HepG2 (cell line): ENCODE results near the gene LRFN2. TPM values are rescaled to one million over a fixed set of nuclear protein-coding genes. Genes with fewer than 3 reads are reported as not detected.

Experiments
- ATAC-seq: fragments of 200-7000 bp; cut with Tn5 transposase; 3 replicates; pipeline ENCODE4 v1.9.1; 2020; ENCODE audit warnings: mild to moderate bottlenecking, moderate library complexity
- BruUV-seq: library from RNA; stranded (reverse); fragments of 400-500 nt; replicated peaks from 2 replicates; lab custom pipeline; 2021; lab: Mats Ljungman, UMichigan
- CTCF ChIA-PET: fragments of 300-600 bp; formaldehyde crosslinking; extraction: SDS; loops from one replicate; lab custom pipeline; 2021; ENCODE audit warnings: low total read pairs, inconsistent platforms, low intra/inter-chr PET ratio; lab: Yijun Ruan, JAX
- POLR2A ChIA-PET: fragments of 350-600 bp; sonication (Branson Sonifier 250); formaldehyde crosslinking; loops from one replicate; lab custom pipeline; 2020; ENCODE audit warnings: antibody characterized with exemption, inconsistent platforms; lab: Yijun Ruan, JAX
- DNase-seq: peaks from one replicate; pipeline ENCODE4 v3.0.0-alpha.2; 2015; ENCODE audit warnings: low spot score
- FAIRE-seq: peaks from 3 replicates; lab custom pipeline; 2011; peaks lifted over from hg19 to GRCh38; lab: Jason Lieb, UNC
- H2AFZ ChIP-seq: one replicate; pipeline ENCODE4 v1.6.1; 2011; ENCODE audit warnings: low read length, inconsistent platforms
- H3K27ac ChIP-seq: fragments of 300-600 bp; 3 replicates; pipeline ENCODE4 v1.8.0; 2011; ENCODE audit warnings: mixed run types, mild to moderate bottlenecking, mixed read lengths, low read length, inconsistent platforms; ENCODE audit not compliant: insufficient read depth; ENCODE audit errors: extremely low read length
- H3K27me3 ChIP-seq, 2 experiments: fragments of 200-600 bp in 1 of 2; 2 replicates in 1 of 2; 3 replicates in 1 of 2; pipeline versions ENCODE4 v1.6.0 to v1.8.0; 2011; ENCODE audit warnings: low read length in 2 of 2, mild to moderate bottlenecking in 2 of 2, moderate library complexity in 2 of 2, inconsistent platforms in 1 of 2; ENCODE audit not compliant: insufficient read depth in 2 of 2, control insufficient read depth in 1 of 2
- H3K36me3 ChIP-seq, 2 experiments: fragments of 200-600 bp in 1 of 2; replicated peaks in 1 of 2; 2 replicates in 1 of 2; 3 replicates in 1 of 2; pipeline versions ENCODE4 v1.5.1 to v1.8.0; 2011; ENCODE audit warnings: low read length in 2 of 2, inconsistent platforms in 1 of 2; ENCODE audit not compliant: insufficient read depth in 2 of 2, control insufficient read depth in 1 of 2
- H3K4me1 ChIP-seq: 2 replicates; pipeline ENCODE4 v1.5.1; 2012; ENCODE audit warnings: low read length, inconsistent platforms; ENCODE audit not compliant: insufficient read depth
- H3K4me2 ChIP-seq: 2 replicates; pipeline ENCODE4 v1.6.0; 2011; ENCODE audit warnings: low read depth, low read length, inconsistent platforms
- H3K4me3 ChIP-seq, 3 experiments: fragments of 200-600 bp in 1 of 3; sonication (generic), shearing (Covaris generic) in 1 of 3; replicated peaks in 1 of 3; 2 replicates each; pipeline ENCODE4 v1.5.1; 2011 to 2016; ENCODE audit warnings: low read length in 3 of 3, inconsistent platforms in 2 of 3, low read depth in 2 of 3, mild to moderate bottlenecking in 2 of 3, control low read depth in 1 of 3, mixed read lengths in 1 of 3; ENCODE audit not compliant: insufficient read depth in 1 of 3
- H3K79me2 ChIP-seq: one replicate; pipeline ENCODE4 v1.6.1; 2011; ENCODE audit warnings: low read length, inconsistent platforms; ENCODE audit not compliant: insufficient read depth
- H3K9ac ChIP-seq: 2 replicates; pipeline ENCODE4 v1.6.0; 2011; ENCODE audit warnings: mild to moderate bottlenecking, low read depth, low read length, inconsistent platforms; ENCODE audit not compliant: insufficient read depth
- H3K9me3 ChIP-seq: 2 replicates; pipeline ENCODE4 v1.5.1; 2012; ENCODE audit warnings: mild to moderate bottlenecking, low read length
- H4K20me1 ChIP-seq: 2 replicates; pipeline ENCODE4 v1.6.0; 2011; ENCODE audit warnings: inconsistent platforms, mild to moderate bottlenecking, low read length, moderate library complexity; ENCODE audit not compliant: insufficient read depth
- ELK4 ChIP-seq: sonication (generic); formaldehyde crosslinking; IDR thresholded peaks from 2 replicates; pipeline ENCODE4 v1.9.0; 2021; ENCODE audit warnings: missing genetic modification reagents, borderline replicate concordance
- FOXA3 ChIP-seq: IDR thresholded peaks from 2 replicates; pipeline ENCODE4 v1.6.1; 2016; ENCODE audit warnings: missing genetic modification reagents, missing compliant biosample characterization
- TCF7 ChIP-seq: sonication (generic); IDR thresholded peaks from 2 replicates; pipeline ENCODE4 v1.6.1; 2016; ENCODE audit warnings: antibody characterized with exemption, low read depth
- ZBTB4 ChIP-seq: sonication (generic); formaldehyde crosslinking; IDR thresholded peaks from 2 replicates; pipeline ENCODE4 v1.4.0; 2020; ENCODE audit warnings: missing genetic modification reagents, mild to moderate bottlenecking, borderline replicate concordance
- ZNF260 ChIP-seq: sonication (generic); formaldehyde crosslinking; IDR thresholded peaks from 2 replicates; pipeline ENCODE4 v1.4.0; 2020; ENCODE audit warnings: missing genetic modification reagents, low read depth, mild to moderate bottlenecking, borderline replicate concordance
- ZNF652 ChIP-seq: IDR thresholded peaks from 2 replicates; pipeline ENCODE4 v1.6.1; 2016; ENCODE audit warnings: low read depth, borderline replicate concordance
- WGBS: methylation state at CpG from one replicate; pipeline ENCODE4 v1.1.6; 2017; ENCODE audit warnings: low lambda C conversion rate; 5-methylcytosine and 5-hydroxymethylcytosine counted together
- in situ Hi-C: cut with HindIII; loops from 2 replicates; pipeline ENCODE4 v1.10.0; 2017; ENCODE audit warnings: low pct_unique_long_range_greater_than_20kb; ENCODE audit not compliant: extremely low pct_ligation_motif_present
- intact Hi-C: fragments of 100-400 bp; cut with micrococcal nuclease; formaldehyde crosslinking; loops from one replicate; pipeline ENCODE4 v1.10.0; 2022; ENCODE audit not compliant: unreplicated experiment
- polyA plus RNA-seq, 8 experiments: library from polyadenylated mRNA; depleted of rRNA in 3 of 8; stranded (reverse) in 7 of 8; unstranded in 1 of 8; fragments of >200 nt; fragmentation: Illumina TruSeq in 4 of 8; extraction: Trizol in 4 of 8; gene quantifications; 2 replicates each; pipeline versions ENCODE4 v1.2.1 to v1.2.3, GENCODE V29; 2011 to 2016; ENCODE audit warnings: low read depth in 4 of 8, missing spikeins in 1 of 8, mixed read lengths in 1 of 8; ENCODE audit not compliant: insufficient read depth in 1 of 8
- total RNA-seq, 5 experiments: library from RNA; depleted of rRNA; stranded (reverse); fragments of >200 nt; fragmentation: Illumina TruSeq; extraction: Trizol; gene quantifications; 2 replicates each; pipeline ENCODE4 v1.2.3, GENCODE V29; 2016; ENCODE audit warnings: low read depth in 1 of 5
- TF ChIP-seq, protein P1 (sequence below): sonication (generic); formaldehyde crosslinking; conservative IDR thresholded peaks from 2 replicates; pipeline ENCODE4 v1.8.0; 2022; ENCODE audit warnings: mild to moderate bottlenecking, moderate library complexity, missing genetic modification reagents
- TF ChIP-seq, protein P2 (sequence below): IDR thresholded peaks from 2 replicates; pipeline ENCODE4 v1.6.1; 2012; ENCODE audit warnings: low read length, improper control_type of control experiment
- TF ChIP-seq, protein P3 (sequence below), 2 experiments: sonication (generic) in 1 of 2; formaldehyde crosslinking in 1 of 2; IDR thresholded peaks; 2 replicates each; pipeline versions ENCODE4 v1.5.1 to v1.6.1; 2011 to 2020; ENCODE audit warnings: borderline replicate concordance in 1 of 2, low read depth in 1 of 2, low read length in 1 of 2, mild to moderate bottlenecking in 1 of 2, missing genetic modification reagents in 1 of 2, moderate library complexity in 1 of 2

LRFN2 gene
- total and polyA plus RNA-seq, 2 of the 13 experiments (the other 11 are each of a cell fraction or from before 2014, with no cell fraction given) = not detected

DNA sequence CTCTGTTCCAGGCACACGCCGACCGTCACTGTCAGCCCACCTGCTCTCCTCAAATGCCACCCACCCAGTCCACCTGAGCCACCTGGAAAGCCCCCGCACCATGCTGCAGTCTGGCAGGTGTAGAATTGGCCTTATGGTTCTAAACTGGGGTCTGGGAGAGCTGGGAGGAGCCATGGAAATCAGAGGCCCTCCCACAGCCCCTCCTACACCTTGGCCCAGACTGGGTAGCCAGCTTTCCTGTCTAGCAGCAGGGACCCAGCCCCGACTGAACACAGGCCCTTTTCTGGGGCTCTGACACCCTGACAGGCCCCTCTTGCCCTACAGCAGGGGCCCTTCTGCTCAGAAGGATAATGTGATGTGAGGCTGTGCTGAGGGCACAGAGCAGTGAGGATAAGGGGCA, 31.1 kb downstream of the LRFN2 start (continued):
- no peak for TF ChIP-seq ELK4 (CRISPR knock-in tag)

GRCh38 chr6:40555092-40555491, 32.1 kb downstream of the LRFN2 start:
- H3K4me1 ChIP-seq = no peaks in the 10 kb centered on the region
- no peaks in the 10 kb centered on the region for H3K36me3 ChIP-seq
- DNase-seq (no peak), FAIRE-seq (no peak), ATAC-seq (no peak)
- H3K9ac ChIP-seq = no peak overlapping the region
- H3K27ac ChIP-seq = no peak overlapping the region
- intact Hi-C loops = no loop called here
- BruUV-seq = no TSS peak
- ChIA-PET POLR2A (no interaction called here), CTCF (no interaction called here)
- no peak overlapping the region for H3K4me3 ChIP-seq
- H4K20me1 ChIP-seq = no peaks in the 10 kb centered on the region
- 11% methylated on average over 5 of the region's 8 CpGs for WGBS
- H3K9me3 ChIP-seq = no peaks in the 10 kb centered on the region
- in situ Hi-C loops = no loop called here
- H3K79me2 ChIP-seq = no peaks in the 10 kb centered on the region
- H2AFZ ChIP-seq = no peak overlapping the region
- no peak overlapping the region for H3K4me2 ChIP-seq
- H3K27me3 ChIP-seq = peaks cover 0 to 9% of the 10 kb centered on the region in 2 experiments; a peak in 3 of 5 replicates
- TF ChIP-seq, protein P1, sequence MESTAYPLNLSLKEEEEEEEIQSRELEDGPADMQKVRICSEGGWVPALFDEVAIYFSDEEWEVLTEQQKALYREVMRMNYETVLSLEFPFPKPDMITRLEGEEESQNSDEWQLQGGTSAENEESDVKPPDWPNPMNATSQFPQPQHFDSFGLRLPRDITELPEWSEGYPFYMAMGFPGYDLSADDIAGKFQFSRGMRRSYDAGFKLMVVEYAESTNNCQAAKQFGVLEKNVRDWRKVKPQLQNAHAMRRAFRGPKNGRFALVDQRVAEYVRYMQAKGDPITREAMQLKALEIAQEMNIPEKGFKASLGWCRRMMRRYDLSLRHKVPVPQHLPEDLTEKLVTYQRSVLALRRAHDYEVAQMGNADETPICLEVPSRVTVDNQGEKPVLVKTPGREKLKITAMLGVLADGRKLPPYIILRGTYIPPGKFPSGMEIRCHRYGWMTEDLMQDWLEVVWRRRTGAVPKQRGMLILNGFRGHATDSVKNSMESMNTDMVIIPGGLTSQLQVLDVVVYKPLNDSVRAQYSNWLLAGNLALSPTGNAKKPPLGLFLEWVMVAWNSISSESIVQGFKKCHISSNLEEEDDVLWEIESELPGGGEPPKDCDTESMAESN = no peak
- no peak for TF ChIP-seq ZNF652 (CRISPR knock-in tag)
- no peak for TF ChIP-seq ZNF260 (CRISPR knock-in tag)
- TF ChIP-seq, protein P2, sequence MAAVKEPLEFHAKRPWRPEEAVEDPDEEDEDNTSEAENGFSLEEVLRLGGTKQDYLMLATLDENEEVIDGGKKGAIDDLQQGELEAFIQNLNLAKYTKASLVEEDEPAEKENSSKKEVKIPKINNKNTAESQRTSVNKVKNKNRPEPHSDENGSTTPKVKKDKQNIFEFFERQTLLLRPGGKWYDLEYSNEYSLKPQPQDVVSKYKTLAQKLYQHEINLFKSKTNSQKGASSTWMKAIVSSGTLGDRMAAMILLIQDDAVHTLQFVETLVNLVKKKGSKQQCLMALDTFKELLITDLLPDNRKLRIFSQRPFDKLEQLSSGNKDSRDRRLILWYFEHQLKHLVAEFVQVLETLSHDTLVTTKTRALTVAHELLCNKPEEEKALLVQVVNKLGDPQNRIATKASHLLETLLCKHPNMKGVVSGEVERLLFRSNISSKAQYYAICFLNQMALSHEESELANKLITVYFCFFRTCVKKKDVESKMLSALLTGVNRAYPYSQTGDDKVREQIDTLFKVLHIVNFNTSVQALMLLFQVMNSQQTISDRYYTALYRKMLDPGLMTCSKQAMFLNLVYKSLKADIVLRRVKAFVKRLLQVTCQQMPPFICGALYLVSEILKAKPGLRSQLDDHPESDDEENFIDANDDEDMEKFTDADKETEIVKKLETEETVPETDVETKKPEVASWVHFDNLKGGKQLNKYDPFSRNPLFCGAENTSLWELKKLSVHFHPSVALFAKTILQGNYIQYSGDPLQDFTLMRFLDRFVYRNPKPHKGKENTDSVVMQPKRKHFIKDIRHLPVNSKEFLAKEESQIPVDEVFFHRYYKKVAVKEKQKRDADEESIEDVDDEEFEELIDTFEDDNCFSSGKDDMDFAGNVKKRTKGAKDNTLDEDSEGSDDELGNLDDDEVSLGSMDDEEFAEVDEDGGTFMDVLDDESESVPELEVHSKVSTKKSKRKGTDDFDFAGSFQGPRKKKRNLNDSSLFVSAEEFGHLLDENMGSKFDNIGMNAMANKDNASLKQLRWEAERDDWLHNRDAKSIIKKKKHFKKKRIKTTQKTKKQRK = no peak
- TF ChIP-seq, protein P3, sequence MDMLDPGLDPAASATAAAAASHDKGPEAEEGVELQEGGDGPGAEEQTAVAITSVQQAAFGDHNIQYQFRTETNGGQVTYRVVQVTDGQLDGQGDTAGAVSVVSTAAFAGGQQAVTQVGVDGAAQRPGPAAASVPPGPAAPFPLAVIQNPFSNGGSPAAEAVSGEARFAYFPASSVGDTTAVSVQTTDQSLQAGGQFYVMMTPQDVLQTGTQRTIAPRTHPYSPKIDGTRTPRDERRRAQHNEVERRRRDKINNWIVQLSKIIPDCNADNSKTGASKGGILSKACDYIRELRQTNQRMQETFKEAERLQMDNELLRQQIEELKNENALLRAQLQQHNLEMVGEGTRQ (IDR thresholded peaks at IDR 0.05; ENCODE audit: low read depth, low read length) = no peak
- TF ChIP-seq, protein P3 (CRISPR knock-in tag; IDR thresholded peaks at IDR 0.05; ENCODE audit: borderline replicate concordance) = no peak
- TF ChIP-seq FOXA3 (CRISPR knock-in tag) = no peak
- TF ChIP-seq TCF7 = no peak
- no peak for TF ChIP-seq ZBTB4 (CRISPR knock-in tag)
